HepG2 (cell line): ENCODE results near the gene TMEM167B. TPM values are rescaled to one million over a fixed set of nuclear protein-coding genes. Genes with fewer than 3 reads are reported as not detected.

ENCODE experiments used
- E2F1 ChIP-seq: sonication (generic); formaldehyde crosslinking; IDR thresholded peaks from 2 replicates; pipeline ENCODE4 v1.5.0; 2020; ENCODE audit warnings: missing genetic modification reagents
- HNF1A ChIP-seq, 2 experiments: sonication (generic) in 1 of 2; formaldehyde crosslinking in 1 of 2; IDR thresholded peaks; 2 replicates each; pipeline versions ENCODE4 v1.4.0 to v1.6.1; 2016 to 2020; ENCODE audit warnings: borderline replicate concordance in 1 of 2, low read depth in 1 of 2, mild to moderate bottlenecking in 1 of 2, missing genetic modification reagents in 1 of 2
- KAT7 ChIP-seq: IDR thresholded peaks from 2 replicates; pipeline ENCODE4 v1.6.1; 2018; ENCODE audit warnings: borderline replicate concordance, missing compliant biosample characterization
- KDM5B ChIP-seq: sonication (generic); formaldehyde crosslinking; IDR thresholded peaks from 2 replicates; pipeline ENCODE4 v1.4.0; 2020; ENCODE audit warnings: missing genetic modification reagents, mild to moderate bottlenecking, borderline replicate concordance
- RAD51 ChIP-seq: fragments of 450-650 bp; IDR thresholded peaks from 2 replicates; pipeline ENCODE4 v1.6.1; 2016; ENCODE audit warnings: borderline replicate concordance
- SMYD3 ChIP-seq: sonication (generic); formaldehyde crosslinking; IDR thresholded peaks from 2 replicates; pipeline ENCODE4 v1.8.1; 2023; ENCODE audit warnings: mild to moderate bottlenecking, missing genetic modification reagents
- ZEB1 ChIP-seq: IDR thresholded peaks from 2 replicates; pipeline ENCODE4 v1.6.1; 2012; ENCODE audit warnings: mild to moderate bottlenecking, low read depth, inconsistent platforms; ENCODE audit not compliant: insufficient replicate concordance
- ZNF407 ChIP-seq: sonication (generic); formaldehyde crosslinking; IDR thresholded peaks from one replicate; pipeline ENCODE4 v1.5.1; 2020; ENCODE audit warnings: mild to moderate bottlenecking, missing genetic modification reagents; ENCODE audit errors: not compliant biosample characterization
- polyA plus RNA-seq, 8 experiments: library from polyadenylated mRNA; depleted of rRNA in 3 of 8; stranded (reverse) in 7 of 8; unstranded in 1 of 8; fragments of >200 nt; fragmentation: Illumina TruSeq in 4 of 8; extraction: Trizol in 4 of 8; gene quantifications; 2 replicates each; pipeline versions ENCODE4 v1.2.1 to v1.2.3, GENCODE V29; 2011 to 2016; ENCODE audit warnings: low read depth in 4 of 8, missing spikeins in 1 of 8, mixed read lengths in 1 of 8; ENCODE audit not compliant: insufficient read depth in 1 of 8
- total RNA-seq, 5 experiments: library from RNA; depleted of rRNA; stranded (reverse); fragments of >200 nt; fragmentation: Illumina TruSeq; extraction: Trizol; gene quantifications; 2 replicates each; pipeline ENCODE4 v1.2.3, GENCODE V29; 2016; ENCODE audit warnings: low read depth in 1 of 5

TMEM167B gene
- total and polyA plus RNA-seq, 2 of the 13 experiments (the other 11 are each of a cell fraction or from before 2014, with no cell fraction given): 9.5 to 22.4 TPM

GRCh38 chr1:109090196-109091077 lies at the start of gene TMEM167B (continued):
- no peak for TF ChIP-seq ZNF407 (CRISPR knock-in tag)
- TF ChIP-seq ZEB1: peak; percentile 28
- TF ChIP-seq KDM5B (CRISPR knock-in tag): peak; percentile 91; the same call in 1 of the 2 replicates
- peak; percentile 81; the same call in 1 of the 2 replicates for TF ChIP-seq SMYD3 (CRISPR knock-in tag)
- TF ChIP-seq RAD51: no peak
- peak; percentile 76; the same call in 1 of the 2 replicates for TF ChIP-seq KAT7 (CRISPR knock-in tag)
- TF ChIP-seq HNF1A (IDR thresholded peaks at IDR 0.05; ENCODE audit: low read depth): peak; percentile 36; the same call in 1 of the 2 replicates
- peak; percentile 73 for TF ChIP-seq HNF1A (CRISPR knock-in tag; IDR thresholded peaks at IDR 0.05; ENCODE audit: borderline replicate concordance)
- TF ChIP-seq E2F1 (CRISPR knock-in tag): no peak
